Loucy (cell line): ENCODE data around the gene NPIPB8.

ENCODE experiments used
- CTCF ChIP-seq: fragments of 200-600 bp; sonication (generic); conservative IDR thresholded peaks from 2 replicates; pipeline ENCODE4 v1.5.1; 2014; ENCODE audit warnings: mild to moderate bottlenecking, antibody characterized with exemption, low read length
- EZH2phosphoT487 ChIP-seq: fragments of 200-600 bp; IDR thresholded peaks from 2 replicates; pipeline ENCODE4 v1.6.1; 2018; ENCODE audit warnings: antibody characterized with exemption, mild to moderate bottlenecking, moderate library complexity, borderline replicate concordance

- no peak for TF ChIP-seq CTCF
- no peak for TF ChIP-seq EZH2phosphoT487
Measured at GRCh38 chr16:28589069-28589468, 48.8 kb upstream of the NPIPB8 start.
